ENCODE measurements around the gene MXD4.
A peak's percentile ranks its signal among the peaks of the same experiment; 100 is the strongest.

DNA sequence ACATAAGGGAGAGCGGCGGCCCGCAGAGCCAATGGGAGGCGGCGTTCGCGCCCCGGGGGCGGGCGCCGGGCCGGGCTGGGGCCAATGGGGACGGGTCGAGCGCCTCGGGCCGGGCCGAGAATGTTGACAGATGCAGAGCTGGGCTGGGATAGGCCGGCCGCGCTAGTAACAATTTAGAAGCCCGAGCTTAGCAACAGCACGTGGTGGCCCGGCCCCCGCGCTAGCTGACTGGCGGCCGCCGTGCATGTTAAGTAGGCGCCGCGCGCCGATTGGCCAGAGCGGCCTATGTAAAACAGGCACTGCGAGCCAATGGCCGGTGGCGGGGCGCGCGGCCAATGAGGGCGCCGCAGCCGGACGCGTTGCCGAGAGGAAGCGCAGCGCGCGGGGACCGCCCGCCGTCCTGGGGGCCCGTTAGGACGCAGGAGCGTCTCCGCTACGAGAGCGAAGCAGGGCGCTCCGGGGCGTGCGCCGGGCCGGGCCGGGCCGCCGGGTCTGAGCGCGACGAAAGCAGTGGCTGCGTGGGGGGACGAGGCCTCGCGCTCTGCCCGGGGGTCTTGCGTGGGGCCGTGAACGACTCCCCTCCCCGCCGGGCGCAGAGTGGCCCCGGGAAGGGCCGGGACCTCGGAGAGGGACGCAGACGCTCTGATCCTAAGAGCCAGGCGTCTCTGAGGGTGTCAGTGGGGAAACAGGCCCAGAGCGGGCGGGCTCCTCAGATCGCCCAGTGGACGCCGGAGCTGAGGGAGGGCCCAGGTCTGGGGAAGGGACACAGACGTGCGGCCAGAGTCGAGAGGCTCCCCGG lies 435 bp upstream of the MXD4 start:
- TF ChIP-seq SIN3A (IDR thresholded peaks at IDR 0.05; ENCODE audit: low read depth) = no peak
- TF ChIP-seq EZH2phosphoT487 (IDR thresholded peaks at IDR 0.05; ENCODE audit: borderline replicate concordance) = no peak
- TF ChIP-seq, protein P1, sequence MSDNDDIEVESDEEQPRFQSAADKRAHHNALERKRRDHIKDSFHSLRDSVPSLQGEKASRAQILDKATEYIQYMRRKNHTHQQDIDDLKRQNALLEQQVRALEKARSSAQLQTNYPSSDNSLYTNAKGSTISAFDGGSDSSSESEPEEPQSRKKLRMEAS (IDR thresholded peaks at IDR 0.05) = no peak
- TF ChIP-seq, protein P2, sequence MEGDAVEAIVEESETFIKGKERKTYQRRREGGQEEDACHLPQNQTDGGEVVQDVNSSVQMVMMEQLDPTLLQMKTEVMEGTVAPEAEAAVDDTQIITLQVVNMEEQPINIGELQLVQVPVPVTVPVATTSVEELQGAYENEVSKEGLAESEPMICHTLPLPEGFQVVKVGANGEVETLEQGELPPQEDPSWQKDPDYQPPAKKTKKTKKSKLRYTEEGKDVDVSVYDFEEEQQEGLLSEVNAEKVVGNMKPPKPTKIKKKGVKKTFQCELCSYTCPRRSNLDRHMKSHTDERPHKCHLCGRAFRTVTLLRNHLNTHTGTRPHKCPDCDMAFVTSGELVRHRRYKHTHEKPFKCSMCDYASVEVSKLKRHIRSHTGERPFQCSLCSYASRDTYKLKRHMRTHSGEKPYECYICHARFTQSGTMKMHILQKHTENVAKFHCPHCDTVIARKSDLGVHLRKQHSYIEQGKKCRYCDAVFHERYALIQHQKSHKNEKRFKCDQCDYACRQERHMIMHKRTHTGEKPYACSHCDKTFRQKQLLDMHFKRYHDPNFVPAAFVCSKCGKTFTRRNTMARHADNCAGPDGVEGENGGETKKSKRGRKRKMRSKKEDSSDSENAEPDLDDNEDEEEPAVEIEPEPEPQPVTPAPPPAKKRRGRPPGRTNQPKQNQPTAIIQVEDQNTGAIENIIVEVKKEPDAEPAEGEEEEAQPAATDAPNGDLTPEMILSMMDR (IDR thresholded peaks at IDR 0.05 in 2 of 3, conservative IDR thresholded peaks at IDR 0.05 in 1 of 3; ENCODE audit: borderline replicate concordance in 1 of 3, insufficient read depth in 1 of 3, low read depth in 2 of 3, low read length in 2 of 3) = no peak
- TF ChIP-seq SP1 (IDR thresholded peaks at IDR 0.05; ENCODE audit: low read depth) = no peak
- TF ChIP-seq POLR2AphosphoS5 (IDR thresholded peaks at IDR 0.05; ENCODE audit: low read depth, low read length) = peak; percentile 77
- no peak for TF ChIP-seq JUND (IDR thresholded peaks at IDR 0.05)
- no peak for TF ChIP-seq ZNF274 (IDR thresholded peaks at IDR 0.05; ENCODE audit: low read depth, low read length)
- peak; percentile 50 for TF ChIP-seq POLR2A (IDR thresholded peaks at IDR 0.05; ENCODE audit: borderline replicate concordance, extremely low read depth, insufficient read depth, insufficient read length)
- no peak for TF ChIP-seq TCF7L2 (IDR thresholded peaks at IDR 0.05; ENCODE audit: borderline replicate concordance, extremely low read depth, insufficient read depth, insufficient read length)
